ENCODE data around the gene C9orf40. TPM values are rescaled to one million over a fixed set of nuclear protein-coding genes. Genes with fewer than 3 reads are reported as not detected.
A peak's percentile ranks its signal among the peaks of the same experiment; 100 is the strongest.

C9orf40 gene, protein sequence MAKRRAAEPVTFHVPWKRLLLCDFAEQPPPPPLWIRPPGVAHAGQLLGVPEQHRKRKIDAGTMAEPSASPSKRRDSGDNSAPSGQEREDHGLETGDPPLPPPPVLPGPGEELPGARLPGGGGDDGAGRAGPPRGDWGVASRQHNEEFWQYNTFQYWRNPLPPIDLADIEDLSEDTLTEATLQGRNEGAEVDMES
- 1 to 10 TPM; 1.3 to 4.7 (median 3.8) TPM for polyA plus RNA-seq (ENCODE audit: low read depth in 6 of 6)

DNA sequence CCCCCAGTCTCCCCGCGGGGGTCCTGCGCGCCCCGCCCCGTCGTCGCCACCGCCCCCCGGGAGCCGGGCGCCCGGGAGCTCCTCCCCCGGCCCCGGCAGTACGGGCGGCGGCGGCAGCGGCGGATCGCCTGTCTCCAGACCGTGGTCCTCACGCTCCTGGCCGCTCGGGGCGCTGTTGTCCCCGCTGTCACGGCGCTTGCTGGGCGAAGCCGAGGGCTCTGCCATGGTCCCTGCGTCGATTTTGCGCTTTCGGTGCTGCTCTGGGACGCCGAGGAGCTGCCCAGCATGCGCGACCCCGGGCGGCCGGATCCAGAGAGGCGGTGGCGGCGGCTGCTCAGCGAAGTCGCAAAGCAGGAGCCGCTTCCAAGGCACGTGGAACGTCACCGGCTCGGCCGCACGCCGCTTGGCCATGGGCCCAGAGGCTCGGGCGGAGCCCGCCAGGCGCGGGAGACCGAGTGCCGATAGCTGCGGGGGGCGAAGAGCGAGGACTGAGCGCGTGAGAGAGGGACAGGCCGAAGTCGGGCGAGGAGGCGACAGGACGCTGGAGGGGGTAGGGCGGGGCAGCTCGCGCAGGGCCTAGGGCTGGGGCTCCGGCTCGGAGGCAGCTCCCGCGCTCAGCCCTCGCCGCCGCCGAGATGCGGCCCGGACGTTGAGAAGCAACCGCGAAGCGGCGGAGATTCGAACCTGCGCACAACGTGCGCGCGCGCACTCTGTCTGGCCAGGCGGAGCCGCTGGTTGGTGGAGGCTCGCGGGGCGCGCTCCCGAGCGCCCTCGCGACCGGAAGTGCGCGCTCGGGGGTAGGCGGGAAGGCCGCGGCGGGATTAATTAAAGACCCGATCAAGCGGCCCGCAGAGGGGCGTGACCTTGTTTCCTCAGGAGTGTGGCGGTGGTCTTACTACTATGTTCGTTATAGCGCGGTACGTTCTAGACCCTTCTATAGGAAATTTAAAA is at the start of gene C9orf40:
Gene C9orf40, minus strand, starts transcription at position 712 of the 951 bp plus-strand sequence. Its CDS starts 301 bp downstream, at position 411.
- Mint-ChIP-seq H3K4me1 (peaks cover 14 to 30% (median 20%) of the 10 kb centered on the region in 3 donors), H3K9me3 (no peaks in the 10 kb centered on the region), H3K27ac (peak within 1 kb of the TSS; percentile 90 to 99 (median 98)), H3K36me3 (no peaks in the 10 kb centered on the region), H3K27me3 (no peaks in the 10 kb centered on the region), H3K4me3 (peak within 1 kb of the TSS; percentile 90 to 99 (median 96))
- ATAC-seq (ENCODE audit: low read depth in 2 of 2) (peak; percentile 81 to 84), DNase-seq (peak; percentile 90)

GRCh38 chr9:75001719-75002421 is 49.2 kb upstream of the C9orf40 start:
- no peak overlapping the region for H3K4me3 Mint-ChIP-seq
- peak; percentile 74 to 86 for ATAC-seq (ENCODE audit: low read depth in 2 of 2)
- H3K36me3 Mint-ChIP-seq = peaks cover 5 to 15% of the 10 kb centered on the region in 2 donors
- peaks cover 0 to 3% (median 0%) of the 10 kb centered on the region in 3 donors for H3K4me1 Mint-ChIP-seq
- H3K9me3 Mint-ChIP-seq = no peaks in the 10 kb centered on the region
- H3K27me3 Mint-ChIP-seq = no peaks in the 10 kb centered on the region
- H3K27ac Mint-ChIP-seq = peak overlapping the region in 1 of 6 donors; percentile 54
- DNase-seq = peak; percentile 55

GRCh38 chr9:75000835-75001234 is 48.1 kb upstream of the C9orf40 start:
- no peak overlapping the region for H3K4me3 Mint-ChIP-seq
- ATAC-seq (ENCODE audit: low read depth in 2 of 2) (no peak), DNase-seq (no peak)
- H3K4me1 Mint-ChIP-seq = peaks cover 0 to 3% (median 0%) of the 10 kb centered on the region in 3 donors
- H3K27ac Mint-ChIP-seq = no peak overlapping the region
- H3K36me3 Mint-ChIP-seq = peaks cover 8 to 18% of the 10 kb centered on the region in 2 donors
- H3K9me3 Mint-ChIP-seq = no peaks in the 10 kb centered on the region
- no peaks in the 10 kb centered on the region for H3K27me3 Mint-ChIP-seq

- Mint-ChIP-seq H3K4me1 (no peaks in the 10 kb centered on the region), H3K9me3 (no peaks in the 10 kb centered on the region), H3K27ac (no peak overlapping the region), H3K4me3 (no peak overlapping the region), H3K36me3 (peaks cover 0 to 24% of the 10 kb centered on the region in 2 donors), H3K27me3 (no peaks in the 10 kb centered on the region)
- ATAC-seq (ENCODE audit: low read depth in 2 of 2) (no peak), DNase-seq (no peak)
Measured at GRCh38 chr9:74985041-74985440, 32.3 kb upstream of the C9orf40 start.

GRCh38 chr9:74983709-74984108 is 31.0 kb upstream of the C9orf40 start:
- H3K4me1 Mint-ChIP-seq = no peaks in the 10 kb centered on the region

GRCh38 chr9:74979844-74980243 is 27.1 kb upstream of the C9orf40 start:
- ATAC-seq (ENCODE audit: low read depth in 2 of 2) = no peak
- peaks cover 0 to 6% (median 0%) of the 10 kb centered on the region in 7 donors for H3K9me3 Mint-ChIP-seq
- H3K27me3 Mint-ChIP-seq = no peaks in the 10 kb centered on the region
- DNase-seq = no peak
- H3K36me3 Mint-ChIP-seq = peaks cover 0 to 44% of the 10 kb centered on the region in 2 donors
- H3K4me3 Mint-ChIP-seq = no peak overlapping the region
- H3K4me1 Mint-ChIP-seq = peaks cover 0 to 1% (median 0%) of the 10 kb centered on the region in 3 donors
- H3K27ac Mint-ChIP-seq = no peak overlapping the region

More at GRCh38 chr9:74983709-74984108, 31.0 kb upstream of the C9orf40 start:
- H3K9me3 Mint-ChIP-seq = no peaks in the 10 kb centered on the region
- ATAC-seq (ENCODE audit: low read depth in 2 of 2) (no peak), DNase-seq (no peak)
- H3K27me3 Mint-ChIP-seq = no peaks in the 10 kb centered on the region
- peaks cover 0 to 26% of the 10 kb centered on the region in 2 donors for H3K36me3 Mint-ChIP-seq
- H3K4me3 Mint-ChIP-seq = no peak overlapping the region
- no peak overlapping the region for H3K27ac Mint-ChIP-seq

DNA sequence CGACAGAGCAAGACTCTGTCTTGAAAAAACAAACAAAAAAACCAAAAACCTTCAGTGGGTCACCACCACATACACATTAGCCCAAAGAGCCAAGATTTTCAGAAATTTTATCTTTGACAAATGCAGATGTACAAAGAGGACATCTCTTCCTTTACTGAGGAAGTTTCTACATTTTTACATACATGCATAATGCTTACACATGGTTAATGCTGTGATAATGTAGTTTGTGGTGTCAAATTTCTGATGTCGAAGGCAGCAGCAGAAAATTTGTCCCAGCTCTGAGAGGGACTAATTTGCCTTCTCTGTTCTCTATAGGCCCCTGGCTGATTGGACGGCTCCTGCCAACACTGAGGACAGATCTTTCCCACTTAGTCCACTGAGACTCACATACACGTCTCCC is 24.6 kb upstream of the C9orf40 start:
- no peaks in the 10 kb centered on the region for H3K27me3 Mint-ChIP-seq
- DNase-seq (no peak), ATAC-seq (ENCODE audit: low read depth in 2 of 2) (no peak)
- peaks cover 0 to 20% (median 0%) of the 10 kb centered on the region in 3 donors for H3K4me1 Mint-ChIP-seq
- no peak overlapping the region for H3K27ac Mint-ChIP-seq
- no peak overlapping the region for H3K4me3 Mint-ChIP-seq
- peaks cover 0 to 6% (median 0%) of the 10 kb centered on the region in 7 donors for H3K9me3 Mint-ChIP-seq
- H3K36me3 Mint-ChIP-seq = peaks cover 0 to 35% of the 10 kb centered on the region in 2 donors

GRCh38 chr9:74975538-74975937 is 22.8 kb upstream of the C9orf40 start:
- no peak for DNase-seq
- no peak overlapping the region for H3K4me3 Mint-ChIP-seq
- H3K27me3 Mint-ChIP-seq = no peaks in the 10 kb centered on the region
- H3K27ac Mint-ChIP-seq = no peak overlapping the region
- no peak for ATAC-seq (ENCODE audit: low read depth in 2 of 2)
- H3K36me3 Mint-ChIP-seq = peaks cover 0 to 33% of the 10 kb centered on the region in 2 donors
- H3K9me3 Mint-ChIP-seq = peaks cover 0 to 6% (median 0%) of the 10 kb centered on the region in 7 donors
- H3K4me1 Mint-ChIP-seq = peaks cover 0 to 20% (median 0%) of the 10 kb centered on the region in 3 donors

DNA sequence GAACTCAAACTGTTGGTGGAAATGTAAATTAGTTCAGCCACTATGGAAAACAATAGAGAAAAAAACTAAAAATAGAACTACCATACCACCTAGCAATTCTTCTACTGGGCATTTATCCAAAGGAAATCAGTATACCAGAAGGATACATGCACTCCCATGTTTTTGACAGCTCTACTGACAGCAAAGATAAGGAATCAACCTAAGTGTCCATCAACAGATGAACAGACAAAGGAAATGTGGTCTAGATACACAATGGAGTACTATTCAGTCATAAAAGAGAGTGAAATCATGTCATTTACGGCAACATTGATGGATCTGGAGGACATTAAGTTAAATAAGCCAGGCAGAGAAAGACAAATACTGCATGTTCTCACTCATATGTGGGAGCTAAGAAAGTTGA is 21.8 kb upstream of the C9orf40 start:
- H3K27ac Mint-ChIP-seq = no peak overlapping the region
- peaks cover 0 to 26% of the 10 kb centered on the region in 2 donors for H3K36me3 Mint-ChIP-seq
- peaks cover 0 to 6% (median 0%) of the 10 kb centered on the region in 7 donors for H3K9me3 Mint-ChIP-seq
- H3K4me3 Mint-ChIP-seq = no peak overlapping the region
- peaks cover 0 to 20% (median 0%) of the 10 kb centered on the region in 3 donors for H3K4me1 Mint-ChIP-seq
- ATAC-seq (ENCODE audit: low read depth in 2 of 2) (no peak), DNase-seq (no peak)
- H3K27me3 Mint-ChIP-seq = no peaks in the 10 kb centered on the region

- peaks cover 0 to 26% of the 10 kb centered on the region in 2 donors for H3K36me3 Mint-ChIP-seq
- H3K4me3 Mint-ChIP-seq = peak overlapping the region in 1 of 8 donors; percentile 17
- peaks cover 0 to 6% (median 0%) of the 10 kb centered on the region in 7 donors for H3K9me3 Mint-ChIP-seq
- H3K27me3 Mint-ChIP-seq = no peaks in the 10 kb centered on the region
- peaks cover 0 to 20% (median 0%) of the 10 kb centered on the region in 3 donors for H3K4me1 Mint-ChIP-seq
- DNase-seq (no peak), ATAC-seq (ENCODE audit: low read depth in 2 of 2) (no peak)
- H3K27ac Mint-ChIP-seq = peak overlapping the region in 1 of 6 donors; percentile 78
Measured at GRCh38 chr9:74973714-74974113, 21.0 kb upstream of the C9orf40 start.

DNA sequence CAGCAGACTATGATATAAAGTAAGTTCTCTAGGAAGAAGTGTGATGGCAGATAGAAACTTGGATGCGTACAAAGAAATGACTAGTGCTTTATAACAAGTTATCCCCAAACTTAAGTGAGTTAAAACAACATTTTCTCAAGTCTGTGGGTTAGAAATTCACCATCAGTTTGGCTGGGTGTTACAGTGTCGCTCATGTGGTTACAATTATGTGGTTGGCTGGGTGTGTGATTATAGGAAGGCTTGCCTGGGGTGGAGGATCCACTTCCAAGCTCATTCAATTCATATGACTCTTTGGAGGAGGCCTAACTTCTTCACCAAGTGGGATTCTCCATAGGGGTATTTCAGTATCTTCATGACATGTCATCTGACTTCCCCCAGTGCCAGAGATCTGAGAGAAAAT is 10.3 kb upstream of the C9orf40 start:
- Mint-ChIP-seq H3K4me3 (no peak overlapping the region), H3K4me1 (no peaks in the 10 kb centered on the region), H3K27me3 (no peaks in the 10 kb centered on the region), H3K9me3 (peaks cover 10 to 27% (median 18%) of the 10 kb centered on the region in 7 donors), H3K36me3 (peaks cover 19 to 32% of the 10 kb centered on the region in 2 donors), H3K27ac (no peak overlapping the region)
- no peak for DNase-seq
- no peak for ATAC-seq (ENCODE audit: low read depth in 2 of 2)

- ATAC-seq (ENCODE audit: low read depth in 2 of 2) = no peak
- Mint-ChIP-seq H3K27me3 (no peaks in the 10 kb centered on the region), H3K27ac (no peak overlapping the region), H3K4me1 (no peaks in the 10 kb centered on the region), H3K4me3 (no peak overlapping the region), H3K36me3 (peaks cover 19 to 32% of the 10 kb centered on the region in 2 donors), H3K9me3 (peaks cover 10 to 27% (median 18%) of the 10 kb centered on the region in 7 donors)
- no peak for DNase-seq
Measured at GRCh38 chr9:74961496-74961895, 8.8 kb upstream of the C9orf40 start.

- H3K4me1 Mint-ChIP-seq = no peaks in the 10 kb centered on the region
- peaks cover 10 to 27% (median 18%) of the 10 kb centered on the region in 7 donors for H3K9me3 Mint-ChIP-seq
- H3K36me3 Mint-ChIP-seq = peaks cover 19 to 32% of the 10 kb centered on the region in 2 donors
- no peak overlapping the region for H3K27ac Mint-ChIP-seq
- no peaks in the 10 kb centered on the region for H3K27me3 Mint-ChIP-seq
- no peak overlapping the region for H3K4me3 Mint-ChIP-seq
- ATAC-seq (ENCODE audit: low read depth in 2 of 2) (no peak), DNase-seq (no peak)
Measured at GRCh38 chr9:74960561-74960960, 7.8 kb upstream of the C9orf40 start.

Measured in naive B cell (primary cell).